RPMI8226 (cell line): ENCODE results near the gene PLCH1.

ENCODE experiments used
- DNase-seq: peaks from one replicate; pipeline ENCODE4 v3.0.0-alpha.2; 2015

The PLCH1 gene

GRCh38 chr3:155745795-155746550 lies 1.1 kb upstream of the PLCH1 start:
- DNase-seq = peak; percentile 20

- peak; percentile 53 for DNase-seq
Measured at GRCh38 chr3:155744010-155744625, 753 bp downstream of the PLCH1 start.

DNA sequence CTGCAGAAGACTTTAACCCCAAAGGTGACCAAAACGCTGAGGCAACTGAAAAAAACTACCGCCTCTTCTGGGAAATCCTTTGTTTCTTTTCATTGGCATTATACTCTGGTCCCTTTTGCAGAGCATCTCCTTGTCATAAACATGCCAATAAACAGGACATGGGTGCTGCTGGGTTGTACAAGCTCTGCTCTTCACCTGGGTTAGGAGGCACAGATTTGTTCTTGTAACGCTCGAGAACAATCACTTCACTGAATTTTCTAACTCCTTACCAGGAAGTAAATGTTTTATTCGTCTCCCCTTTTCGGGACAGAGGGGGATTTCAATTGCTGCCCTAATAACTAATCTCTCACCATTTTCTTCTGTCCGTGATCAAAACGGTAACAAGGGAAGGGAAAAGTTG lies 1.3 kb downstream of the PLCH1 start:
- DNase-seq = no peak

DNA sequence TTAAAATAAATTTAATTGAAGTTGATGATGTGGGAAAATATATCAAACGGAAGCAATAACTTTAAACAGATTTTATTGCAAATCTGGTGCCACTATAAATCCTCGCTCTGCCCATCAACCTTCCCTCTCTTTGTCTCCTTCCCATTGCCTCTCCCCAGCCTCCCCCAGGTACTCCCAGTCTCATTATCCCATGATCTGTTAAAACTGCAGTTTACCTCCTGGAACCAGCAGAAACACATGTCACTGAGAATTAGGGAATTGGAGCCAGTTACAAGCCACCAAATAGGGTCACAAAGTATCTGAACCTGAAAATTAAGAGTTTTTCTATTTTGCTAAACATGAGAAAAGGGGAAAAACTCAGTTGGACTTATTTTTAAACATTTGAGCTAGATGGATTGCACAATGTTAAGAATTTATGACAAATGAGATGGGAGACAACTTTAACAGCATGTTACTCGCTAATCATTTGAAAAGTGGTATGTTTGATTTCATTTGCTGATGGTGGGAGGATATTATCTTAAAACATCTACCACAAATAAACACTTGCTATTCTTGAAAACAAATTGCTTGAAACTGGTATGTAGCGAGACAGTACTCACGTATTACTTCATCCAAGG lies 2.4 kb downstream of the PLCH1 start:
- no peak for DNase-seq

DNA sequence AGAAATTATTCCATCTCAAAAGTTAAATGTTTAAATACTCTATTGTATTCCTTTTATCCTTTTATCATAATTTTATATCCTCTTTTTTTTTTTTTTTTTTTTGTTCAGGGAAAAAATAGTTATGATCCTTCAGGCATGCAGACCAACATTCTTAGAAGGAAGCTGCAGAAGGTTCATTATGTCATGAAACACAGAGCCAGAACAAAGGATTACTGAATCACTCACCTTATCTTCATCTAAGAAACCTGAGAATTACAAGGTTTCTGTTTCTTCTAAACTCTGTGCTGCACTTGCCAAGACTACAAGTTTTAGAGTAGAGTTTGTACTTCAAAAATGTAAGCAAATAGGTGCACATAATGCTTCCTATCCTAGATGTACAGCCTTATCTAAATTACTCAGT lies 3.3 kb downstream of the PLCH1 start:
- DNase-seq = no peak

GRCh38 chr3:155741101-155741500 lies 3.8 kb downstream of the PLCH1 start:
- DNase-seq = no peak

DNA sequence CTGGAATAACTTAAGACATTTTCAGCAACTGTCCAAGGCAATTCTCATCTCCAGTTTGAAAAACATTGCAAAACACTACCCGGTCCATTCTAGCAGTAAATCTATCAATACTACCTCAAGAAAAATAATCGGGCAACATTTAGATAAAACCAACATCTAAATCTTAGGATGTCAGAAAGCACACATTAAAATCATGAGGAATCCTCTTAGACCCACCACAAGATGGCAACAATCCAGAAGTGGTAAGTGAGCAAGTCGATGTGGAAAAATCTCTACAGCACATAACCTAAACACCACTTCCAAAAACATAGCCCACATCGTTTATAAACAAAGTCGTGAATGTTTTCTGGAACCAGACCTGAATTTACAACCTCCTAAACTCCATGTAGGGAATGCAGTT lies 5.7 kb downstream of the PLCH1 start:
- DNase-seq = peak; percentile 47

DNA sequence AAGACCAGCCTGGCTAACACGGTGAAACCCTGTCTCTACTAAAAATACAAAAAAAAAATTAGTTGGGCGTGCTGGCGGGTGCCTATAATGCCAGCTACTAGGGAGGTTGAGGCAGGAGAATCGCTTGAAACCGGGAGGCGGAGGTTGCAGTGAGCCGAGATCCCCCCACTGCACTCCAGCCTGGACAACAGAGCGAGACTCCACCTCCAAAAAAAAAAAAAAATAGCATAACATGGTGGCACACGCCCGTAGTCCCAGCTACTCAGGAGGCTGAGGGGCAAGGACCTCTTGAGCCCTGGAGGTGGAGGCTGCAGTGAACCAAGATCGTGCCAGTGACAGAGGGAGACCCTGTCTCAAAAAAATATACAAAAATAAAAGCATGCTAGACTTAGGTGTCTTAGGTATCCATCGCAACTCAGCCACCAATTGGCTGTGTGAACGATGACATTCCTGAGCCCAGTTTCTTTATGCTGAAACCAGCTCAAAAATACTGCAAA lies 6.2 kb downstream of the PLCH1 start:
- no peak for DNase-seq

- peak; percentile 32 for DNase-seq
Measured at GRCh38 chr3:155737844-155738460, 6.9 kb downstream of the PLCH1 start.

DNA sequence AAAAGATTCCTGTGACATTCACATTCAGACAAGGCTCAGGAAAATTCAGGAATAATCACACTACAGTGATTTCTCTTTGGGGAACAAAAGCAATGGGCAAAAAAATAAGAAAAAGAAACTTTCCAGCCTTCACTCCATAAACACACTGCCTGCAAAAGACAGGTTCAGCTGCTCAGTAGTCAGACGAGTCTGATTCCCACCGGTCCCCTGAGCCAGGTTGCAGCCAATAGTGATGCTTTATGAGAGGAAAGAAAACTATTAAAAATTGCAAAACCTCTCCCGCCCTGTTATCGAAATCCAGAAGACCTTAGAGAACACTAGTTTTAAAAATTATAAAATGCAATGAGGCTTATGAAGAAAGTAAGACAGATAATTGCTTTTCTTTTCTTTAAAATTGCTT lies 8.5 kb downstream of the PLCH1 start:
- no peak for DNase-seq

DNA sequence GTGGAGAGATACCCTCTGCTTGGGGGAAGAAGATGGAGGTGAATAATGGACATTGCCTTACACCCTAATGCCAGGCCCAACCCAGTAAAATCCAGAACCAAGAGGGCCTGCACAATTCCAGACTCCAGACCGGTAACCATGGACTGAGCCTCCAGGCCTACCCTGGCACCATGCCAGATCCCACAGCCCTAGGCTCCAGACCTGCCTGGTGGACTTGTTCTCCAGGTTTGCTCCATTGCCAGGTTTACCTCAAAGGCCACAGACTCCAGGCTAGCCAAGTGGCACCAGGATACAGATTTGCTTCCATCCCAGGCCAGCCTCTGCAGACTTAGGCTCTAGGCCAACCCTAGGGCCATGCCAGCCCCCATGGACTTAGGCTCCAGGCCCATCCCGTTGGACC lies 14.0 kb downstream of the PLCH1 start:
- no peak for DNase-seq

DNA sequence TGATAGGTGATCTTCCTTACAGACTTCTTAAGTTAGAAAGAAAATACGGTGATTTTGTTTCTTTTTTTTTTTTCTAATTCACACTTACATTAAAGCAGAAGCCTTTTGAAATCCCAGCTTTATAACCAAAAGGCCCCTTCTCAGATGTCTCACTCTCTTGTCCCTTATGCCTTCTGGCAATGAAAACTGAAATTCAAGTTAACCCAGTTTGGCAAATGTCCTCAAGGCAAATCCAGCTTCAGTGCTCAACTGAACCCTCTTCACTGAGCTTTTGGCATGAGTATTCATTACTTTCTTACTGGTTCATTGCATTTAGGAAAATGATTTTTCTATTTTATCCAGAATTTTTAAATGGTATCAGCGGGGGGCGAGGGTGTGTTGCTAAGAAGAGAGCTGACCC lies 17.0 kb downstream of the PLCH1 start:
- no peak for DNase-seq

- no peak for DNase-seq
Measured at GRCh38 chr3:155714295-155714718, 30.6 kb downstream of the PLCH1 start.

DNA sequence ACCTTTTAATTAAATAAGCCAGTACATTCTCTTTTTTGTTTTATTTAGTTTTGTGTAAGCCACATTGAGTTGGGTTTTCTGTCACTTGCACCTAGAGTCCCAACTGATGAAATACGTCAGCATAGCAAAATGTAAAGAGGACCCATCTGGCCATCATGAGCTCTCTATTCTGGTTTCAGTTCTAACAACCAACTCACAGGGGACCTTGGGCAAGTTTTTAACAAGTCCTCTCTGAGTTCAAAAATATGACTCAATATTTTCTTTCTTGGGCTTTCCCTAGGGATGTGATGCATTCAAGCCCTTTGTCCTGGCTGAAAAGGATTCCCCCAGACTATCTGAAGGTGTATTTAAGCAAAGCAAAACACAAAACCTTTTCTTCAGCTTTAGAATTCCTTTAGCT lies 32.9 kb downstream of the PLCH1 start:
- no peak for DNase-seq

DNA sequence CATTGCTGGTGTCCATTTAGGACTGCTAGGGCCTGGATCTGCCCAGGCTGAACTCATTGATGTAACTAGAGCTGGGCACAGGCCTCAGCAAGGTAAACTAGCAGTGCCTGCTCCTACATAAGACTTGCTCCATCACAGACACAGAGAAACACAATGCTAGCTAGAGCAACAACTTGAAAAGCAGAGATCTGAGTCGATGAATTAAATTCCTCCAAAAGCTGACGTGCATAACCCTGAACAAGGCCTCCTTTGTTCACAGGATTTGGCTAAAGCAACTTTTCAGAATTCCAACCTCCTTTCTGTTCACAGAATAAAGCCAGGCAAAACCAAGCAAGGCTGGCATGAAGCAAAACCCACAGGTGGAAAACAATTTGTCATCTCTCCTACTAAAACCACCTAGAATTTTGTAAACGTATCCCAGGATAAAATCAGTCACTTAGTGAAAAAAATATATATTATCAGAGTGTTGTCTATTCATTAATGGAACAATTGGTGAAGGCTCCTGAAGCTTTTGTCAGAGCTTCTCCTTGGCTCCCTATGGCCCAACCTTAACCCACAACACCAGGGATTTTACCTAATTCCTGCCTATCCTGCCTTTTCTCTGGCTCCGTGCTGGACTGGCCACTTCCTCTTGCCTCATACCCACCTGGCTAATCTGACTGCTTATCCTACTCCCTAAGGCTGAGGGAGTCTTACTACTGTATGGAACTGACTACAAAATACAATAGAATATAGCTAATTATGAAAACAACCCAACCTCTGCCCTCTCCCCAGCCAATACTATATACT lies 39.9 kb downstream of the PLCH1 start:
- DNase-seq = no peak

DNA sequence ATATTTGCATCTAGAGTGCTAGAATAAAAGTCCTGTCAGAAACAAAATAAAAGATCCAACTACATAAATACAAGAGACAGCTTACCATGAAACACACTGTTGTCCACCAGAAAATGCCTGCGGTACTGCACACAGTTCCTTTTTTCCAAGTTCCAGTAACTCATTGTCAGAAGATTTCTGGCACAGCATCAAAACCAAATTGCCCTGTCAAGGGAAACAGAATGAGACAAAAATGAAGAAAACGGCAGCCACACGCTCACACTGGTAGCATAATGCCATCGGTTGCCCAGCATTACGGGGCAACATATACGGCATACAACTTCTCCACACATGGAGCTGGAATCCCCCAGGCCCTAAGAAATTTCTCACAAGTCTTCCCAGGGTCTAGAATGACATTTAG lies 40.8 kb downstream of the PLCH1 start:
- peak; percentile 26 for DNase-seq

DNA sequence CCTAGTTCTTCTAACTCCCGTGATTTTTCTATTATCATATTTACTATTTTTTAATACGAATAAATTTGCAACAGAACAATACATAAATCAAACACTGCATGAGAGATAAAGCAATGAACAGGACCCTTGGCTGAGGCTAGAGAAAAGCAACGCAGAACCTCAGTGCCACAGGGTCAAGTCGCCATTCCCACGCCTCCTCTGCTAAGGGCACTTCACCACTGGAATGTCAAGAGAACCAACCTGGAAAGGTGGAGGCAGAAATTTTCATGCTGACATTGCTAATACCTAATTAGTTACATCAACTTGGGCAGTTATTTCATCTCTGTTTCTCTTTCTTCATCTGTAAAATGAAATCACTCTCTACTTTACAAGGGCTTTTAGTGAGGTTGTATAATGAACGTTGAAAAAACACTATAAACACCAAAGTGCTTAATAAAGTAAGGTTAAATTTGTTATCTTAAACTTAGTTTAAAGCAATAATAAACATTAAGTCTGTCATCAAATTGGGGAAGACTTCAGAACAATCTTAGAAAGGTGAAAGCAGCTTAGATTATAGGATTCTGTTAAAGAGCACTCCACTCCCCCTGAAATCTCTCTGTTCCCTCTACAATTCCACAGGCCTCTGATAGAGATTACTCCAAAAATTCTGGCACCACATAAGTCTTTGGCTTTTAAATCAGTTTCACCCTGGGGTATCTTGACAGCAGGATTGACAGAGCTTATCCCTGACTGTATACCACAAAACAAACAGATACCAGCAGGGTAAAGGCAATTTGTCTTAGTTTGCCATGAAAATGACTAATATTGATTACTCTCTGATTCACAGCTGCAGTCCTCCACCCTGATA lies 41.9 kb downstream of the PLCH1 start:
- no peak for DNase-seq

DNA sequence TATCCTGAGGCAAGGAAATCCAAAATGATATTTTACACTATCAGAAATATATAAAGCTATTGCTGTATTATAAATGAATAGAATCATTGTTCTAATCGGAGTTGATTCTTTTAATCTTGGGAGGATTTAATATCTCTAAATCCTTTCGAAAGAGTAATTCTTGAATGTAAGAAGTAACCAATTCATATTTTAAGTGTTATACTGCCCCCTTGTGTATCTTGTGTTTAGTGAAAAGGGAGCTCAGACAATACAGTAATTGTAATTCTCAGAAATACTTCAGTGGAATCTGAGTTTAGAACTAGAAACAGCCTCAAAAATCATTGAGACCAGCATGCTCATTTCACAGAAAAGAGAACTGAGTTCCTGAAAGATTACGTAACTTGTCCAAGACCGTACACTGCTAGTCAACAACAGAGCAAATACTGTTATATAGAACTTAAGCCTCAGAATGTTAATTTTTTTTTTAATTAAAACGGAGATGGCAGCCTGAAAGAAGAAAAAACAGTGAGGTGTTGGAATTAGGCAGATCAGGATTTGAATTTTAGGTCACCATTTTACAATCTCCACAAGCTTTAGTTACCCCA lies 42.9 kb downstream of the PLCH1 start:
- DNase-seq = peak; percentile 82

DNA sequence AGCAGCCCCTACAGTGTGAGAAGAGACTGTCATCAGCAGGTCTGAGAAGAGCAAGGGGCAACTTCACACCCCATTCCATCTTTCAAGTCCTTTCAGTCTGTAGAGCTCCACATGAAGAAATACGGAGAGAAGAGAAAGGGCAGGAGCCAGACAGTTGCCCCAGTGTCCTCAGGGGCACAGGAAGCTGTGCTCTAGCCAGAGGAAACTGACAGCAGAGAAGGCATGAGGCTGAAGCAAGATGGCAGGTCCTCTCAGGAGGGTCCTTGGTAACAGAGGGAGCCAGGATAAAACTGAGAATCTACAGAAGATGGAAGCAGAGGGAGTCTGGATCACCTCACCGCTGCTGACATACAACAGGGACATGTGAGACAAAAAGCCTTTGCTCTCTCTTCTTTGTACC lies 47.3 kb downstream of the PLCH1 start:
- DNase-seq = no peak

- no peak for DNase-seq
Measured at GRCh38 chr3:155690921-155691320, 54.0 kb downstream of the PLCH1 start.

DNA sequence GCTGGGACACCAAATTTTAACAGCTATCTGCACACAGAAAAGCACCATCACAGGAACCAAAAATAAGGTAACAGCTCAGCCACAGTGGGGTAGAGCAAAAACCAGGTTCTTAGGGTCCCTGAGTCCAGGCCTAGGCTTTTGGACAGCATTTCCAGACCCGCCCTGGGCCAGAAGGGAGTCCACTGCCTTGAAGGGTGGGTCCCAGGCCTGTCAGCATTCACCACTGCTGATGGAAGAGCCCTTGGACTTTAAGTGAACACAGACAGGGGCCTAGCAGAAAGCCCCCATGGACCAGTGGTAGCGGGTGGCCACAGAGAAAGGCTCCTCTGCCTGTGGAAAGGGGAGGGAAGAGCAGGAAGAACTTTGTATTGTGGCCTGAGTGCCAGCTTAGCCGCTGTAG lies 56.4 kb downstream of the PLCH1 start:
- DNase-seq = no peak

- no peak for DNase-seq
Measured at GRCh38 chr3:155683344-155683720, 61.5 kb downstream of the PLCH1 start.
